SK-N-SH (cell line): Measurements from ENCODE around the gene PIR. TPM values are rescaled to one million over a fixed set of nuclear protein-coding genes. Genes with fewer than 3 reads are reported as not detected.

Source experiments
- CTCF ChIA-PET: fragments of 300-600, 350-600 bp; formaldehyde crosslinking; extraction: SDS; loops from one replicate; lab custom pipeline; 2021; lab: Yijun Ruan, JAX
- POLR2A ChIA-PET: fragments of 350-600 bp; sonication (Branson Sonifier 250); formaldehyde crosslinking; extraction: SDS; loops from one replicate; lab custom pipeline; 2020; ENCODE audit warnings: antibody characterized with exemption, inconsistent platforms; lab: Yijun Ruan, JAX
- DNase-seq: peaks from one replicate; pipeline ENCODE4 v3.0.0; 2012
- H2AFZ ChIP-seq: fragments of 200-600 bp; sonication (generic); 2 replicates; pipeline ENCODE4 v1.8.1; 2016; ENCODE audit warnings: antibody characterized with exemption, mild to moderate bottlenecking, low read depth
- H3F3A ChIP-seq: fragments of 200-600 bp; sonication (generic); replicated peaks from 2 replicates; pipeline ENCODE3; 2016; ENCODE audit warnings: antibody characterized with exemption, mild to moderate bottlenecking; ENCODE audit not compliant: insufficient read depth
- H3K27ac ChIP-seq, 2 experiments: fragments of 200-500 bp in 1 of 2; fragments of 200-600 bp in 1 of 2; sonication (Bioruptor generic) in 1 of 2; sonication (generic), shearing (Covaris generic) in 1 of 2; 2 replicates each; pipeline versions ENCODE4 v1.5.1 to v1.6.1; 2014 to 2016; ENCODE audit warnings: low read depth in 2 of 2, inconsistent platforms in 1 of 2, low read length in 1 of 2, mild to moderate bottlenecking in 1 of 2, mixed read lengths in 1 of 2
- H3K27me3 ChIP-seq: fragments of 200-600 bp; sonication (generic), shearing (Covaris generic); 2 replicates; pipeline ENCODE4 v1.6.1; 2016; ENCODE audit warnings: mixed run types; ENCODE audit not compliant: insufficient read depth
- H3K36me3 ChIP-seq, 2 experiments: fragments of 200-500 bp in 1 of 2; fragments of 200-600 bp in 1 of 2; sonication (Bioruptor generic) in 1 of 2; sonication (generic) in 1 of 2; replicated peaks in 1 of 2; 2 replicates each; pipeline versions ENCODE3 to v1.5.1; 2014 to 2016; ENCODE audit warnings: low read length in 1 of 2, mild to moderate bottlenecking in 1 of 2; ENCODE audit not compliant: insufficient read depth in 2 of 2, control insufficient read depth in 1 of 2
- H3K4me1 ChIP-seq, 2 experiments: fragments of 200-500 bp in 1 of 2; fragments of 200-600 bp in 1 of 2; sonication (Bioruptor generic) in 1 of 2; sonication (generic), shearing (Covaris generic) in 1 of 2; 2 replicates each; pipeline versions ENCODE4 v1.5.1 to v1.6.1; 2014 to 2016; ENCODE audit warnings: low read depth in 1 of 2, low read length in 1 of 2, mixed run types in 1 of 2; ENCODE audit not compliant: insufficient read depth in 2 of 2, control insufficient read depth in 1 of 2
- H3K4me2 ChIP-seq: fragments of 200-600 bp; sonication (generic), shearing (Covaris generic); 2 replicates; pipeline ENCODE4 v1.6.1; 2017; ENCODE audit warnings: mixed run types
- H3K4me3 ChIP-seq, 2 experiments: fragments of 200-500 bp in 1 of 2; fragments of 200-600 bp in 1 of 2; sonication (Bioruptor generic) in 1 of 2; sonication (generic), shearing (Covaris generic) in 1 of 2; 2 replicates each; pipeline versions ENCODE4 v1.5.1 to v1.8.1; 2014 to 2016; ENCODE audit warnings: low read depth in 2 of 2, inconsistent platforms in 1 of 2, low read length in 1 of 2, mild to moderate bottlenecking in 1 of 2, mixed read lengths in 1 of 2, moderate library complexity in 1 of 2
- H3K79me2 ChIP-seq: fragments of 200-600 bp; sonication (generic); 2 replicates; pipeline ENCODE4 v1.8.1; 2017; ENCODE audit warnings: mild to moderate bottlenecking; ENCODE audit not compliant: insufficient read depth
- H3K9ac ChIP-seq: fragments of 200-600 bp; sonication (generic); 2 replicates; pipeline ENCODE4 v1.6.1; 2017; ENCODE audit warnings: mixed run types
- H3K9me2 ChIP-seq: fragments of 200-600 bp; sonication (generic); 2 replicates; pipeline ENCODE4 v1.6.1; 2017; ENCODE audit warnings: mixed run types
- H3K9me3 ChIP-seq: fragments of 200-600 bp; sonication (generic); 2 replicates; pipeline ENCODE4 v1.6.1; 2017; ENCODE audit warnings: mixed run types, mild to moderate bottlenecking, moderate library complexity
- H4K20me1 ChIP-seq: fragments of 200-600 bp; sonication (generic); 2 replicates; pipeline ENCODE4 v1.6.1; 2017; ENCODE audit warnings: mild to moderate bottlenecking, mixed run types; ENCODE audit not compliant: insufficient read depth
- ELF1 ChIP-seq: IDR thresholded peaks from 2 replicates; pipeline ENCODE4 v1.4.0; 2012
- EZH2phosphoT487 ChIP-seq: fragments of 200-600 bp; sonication (generic); IDR thresholded peaks from 2 replicates; pipeline ENCODE4 v1.6.1; 2017; ENCODE audit warnings: low read depth, mixed run types, mild to moderate bottlenecking, antibody characterized with exemption, moderate library complexity, borderline replicate concordance
- FOXJ3 ChIP-seq: sonication (generic); formaldehyde crosslinking; IDR thresholded peaks from 2 replicates; pipeline ENCODE4 v1.5.1; 2020; ENCODE audit warnings: mild to moderate bottlenecking, missing genetic modification reagents
- GATA2 ChIP-seq: sonication (generic); formaldehyde crosslinking; IDR thresholded peaks from 2 replicates; pipeline ENCODE4 v1.5.0; 2020; ENCODE audit warnings: mild to moderate bottlenecking, missing genetic modification reagents
- JUND ChIP-seq: IDR thresholded peaks from 2 replicates; pipeline ENCODE4 v1.4.0; 2012
- NFIC ChIP-seq: IDR thresholded peaks from 2 replicates; pipeline ENCODE4 v1.4.0; 2012; ENCODE audit warnings: borderline replicate concordance
- PBX3 ChIP-seq: IDR thresholded peaks from 2 replicates; pipeline ENCODE4; 2012
- RFX5 ChIP-seq: IDR thresholded peaks from 2 replicates; pipeline ENCODE4 v1.6.1; 2012; ENCODE audit warnings: mild to moderate bottlenecking, improper control_type of control experiment, low read length
- RXRA ChIP-seq: IDR thresholded peaks from 2 replicates; pipeline ENCODE4 v1.4.0; 2012; ENCODE audit warnings: low read depth, mild to moderate bottlenecking, borderline replicate concordance
- TAF1 ChIP-seq: IDR thresholded peaks from 2 replicates; pipeline ENCODE4 v1.6.1; 2012; ENCODE audit warnings: low read depth, mild to moderate bottlenecking, low read length, moderate library complexity, borderline replicate concordance
- TEAD4 ChIP-seq: IDR thresholded peaks from 2 replicates; pipeline ENCODE4 v1.4.0; 2012; ENCODE audit warnings: mild to moderate bottlenecking, borderline replicate concordance; ENCODE audit not compliant: insufficient read depth
- WGBS: methylation state at CpG from one replicate; pipeline ENCODE4 v1.1.6; 2017; ENCODE audit warnings: low lambda C conversion rate; 5-methylcytosine and 5-hydroxymethylcytosine counted together
- polyA plus RNA-seq, 3 experiments: library from polyadenylated mRNA; depleted of rRNA; stranded (reverse); fragments of >200 nt; gene quantifications; 2 replicates each; pipeline ENCODE4 v1.2.3, GENCODE V29; 2012
- TF ChIP-seq, protein P1 (sequence below): IDR thresholded peaks from 2 replicates; pipeline ENCODE4 v1.4.0; 2012; ENCODE audit warnings: low read depth, borderline replicate concordance
- TF ChIP-seq, protein P2 (sequence below): fragments of 200-600 bp; sonication (generic); IDR thresholded peaks from 2 replicates; pipeline ENCODE4 v1.6.1; 2017; ENCODE audit warnings: antibody characterized with exemption, mild to moderate bottlenecking, moderate library complexity
- TF ChIP-seq, protein P3 (sequence below): IDR thresholded peaks from 2 replicates; pipeline ENCODE4 v1.6.1; 2012; ENCODE audit warnings: mild to moderate bottlenecking, low read depth, low read length, moderate library complexity
- TF ChIP-seq, protein P4 (sequence below): IDR thresholded peaks from 2 replicates; pipeline ENCODE4 v1.4.0; 2012; ENCODE audit warnings: low read depth, borderline replicate concordance

The PIR gene
- polyA plus RNA-seq, 1 of the 3 experiments (the other 2 are of a cell fraction), result 12.3 TPM

GRCh38 chrX:15495801-15496200 lies 2.7 kb upstream of the PIR start:
- Histone ChIP-seq H3K27me3 (peaks cover 19% of the 10 kb centered on the region; the same call in 1 of the 2 replicates), H2AFZ (no peak overlapping the region), H3K9ac (no peak overlapping the region), H3K9me2 (no peaks in the 10 kb centered on the region), H3K4me1 (no peaks in the 10 kb centered on the region; a peak in 1 of 4 replicates), H3K79me2 (no peaks in the 10 kb centered on the region), H3K4me2 (no peak overlapping the region), H3K4me3 (no peak overlapping the region), H3K36me3 (no peaks in the 10 kb centered on the region), H3K27ac (no peak overlapping the region), H4K20me1 (no peaks in the 10 kb centered on the region), H3F3A (no peaks in the 10 kb centered on the region), H3K9me3 (no peaks in the 10 kb centered on the region)
- DNase-seq, result no peak
- CTCF ChIA-PET, result interaction anchor here (0.7 to 1.3 kb wide), 3 partner anchors 32 to 1199 kb away, joined by 3 read pairs; no protein-coding TSS in a partner anchor
- WGBS, result 64% methylated on average over 4 of the region's 4 CpGs
- POLR2A ChIA-PET, result no interaction called here
- TF ChIP-seq PBX3, result no peak
- TF ChIP-seq RFX5, result no peak
- TF ChIP-seq, protein P1, sequence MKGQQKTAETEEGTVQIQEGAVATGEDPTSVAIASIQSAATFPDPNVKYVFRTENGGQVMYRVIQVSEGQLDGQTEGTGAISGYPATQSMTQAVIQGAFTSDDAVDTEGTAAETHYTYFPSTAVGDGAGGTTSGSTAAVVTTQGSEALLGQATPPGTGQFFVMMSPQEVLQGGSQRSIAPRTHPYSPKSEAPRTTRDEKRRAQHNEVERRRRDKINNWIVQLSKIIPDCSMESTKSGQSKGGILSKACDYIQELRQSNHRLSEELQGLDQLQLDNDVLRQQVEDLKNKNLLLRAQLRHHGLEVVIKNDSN, result no peak
- TF ChIP-seq ELF1, result no peak
- no peak for TF ChIP-seq FOXJ3 (CRISPR knock-in tag)
- TF ChIP-seq JUND, result no peak
- no peak for TF ChIP-seq TEAD4
- TF ChIP-seq, protein P2, sequence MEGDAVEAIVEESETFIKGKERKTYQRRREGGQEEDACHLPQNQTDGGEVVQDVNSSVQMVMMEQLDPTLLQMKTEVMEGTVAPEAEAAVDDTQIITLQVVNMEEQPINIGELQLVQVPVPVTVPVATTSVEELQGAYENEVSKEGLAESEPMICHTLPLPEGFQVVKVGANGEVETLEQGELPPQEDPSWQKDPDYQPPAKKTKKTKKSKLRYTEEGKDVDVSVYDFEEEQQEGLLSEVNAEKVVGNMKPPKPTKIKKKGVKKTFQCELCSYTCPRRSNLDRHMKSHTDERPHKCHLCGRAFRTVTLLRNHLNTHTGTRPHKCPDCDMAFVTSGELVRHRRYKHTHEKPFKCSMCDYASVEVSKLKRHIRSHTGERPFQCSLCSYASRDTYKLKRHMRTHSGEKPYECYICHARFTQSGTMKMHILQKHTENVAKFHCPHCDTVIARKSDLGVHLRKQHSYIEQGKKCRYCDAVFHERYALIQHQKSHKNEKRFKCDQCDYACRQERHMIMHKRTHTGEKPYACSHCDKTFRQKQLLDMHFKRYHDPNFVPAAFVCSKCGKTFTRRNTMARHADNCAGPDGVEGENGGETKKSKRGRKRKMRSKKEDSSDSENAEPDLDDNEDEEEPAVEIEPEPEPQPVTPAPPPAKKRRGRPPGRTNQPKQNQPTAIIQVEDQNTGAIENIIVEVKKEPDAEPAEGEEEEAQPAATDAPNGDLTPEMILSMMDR, result no peak
- no peak for TF ChIP-seq RXRA

DNA sequence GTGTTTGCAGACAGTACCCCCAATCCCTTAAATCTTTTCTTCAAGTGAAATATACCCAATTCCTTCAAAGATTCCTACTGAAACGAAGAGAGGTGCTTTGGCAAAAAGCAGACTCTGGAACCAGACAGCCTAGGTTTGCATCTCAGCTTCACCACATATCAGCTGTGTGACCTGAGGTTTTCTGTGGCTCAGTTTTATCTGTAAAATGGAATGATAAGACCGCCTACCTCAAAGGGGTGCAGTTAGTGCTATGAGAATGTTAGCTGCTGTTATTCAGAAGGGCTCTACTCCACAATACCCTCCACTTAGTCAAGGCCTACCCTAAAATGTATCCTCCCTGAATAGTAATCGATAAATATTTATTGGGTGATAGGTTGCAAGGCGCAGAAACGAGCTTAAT lies 664 bp downstream of the PIR start:
- WGBS, result 64% methylated on average over 5 of the region's 5 CpGs
- Histone ChIP-seq H2AFZ (peak overlapping the region; percentile 86), H3K4me3 (peak overlapping the region; percentile 63 to 68), H3K79me2 (no peaks in the 10 kb centered on the region), H3K4me1 (no peaks in the 10 kb centered on the region; a peak in 1 of 4 replicates), H3F3A (no peaks in the 10 kb centered on the region), H3K9ac (peak overlapping the region; percentile 55; the same call in 1 of the 2 replicates), H3K9me2 (no peaks in the 10 kb centered on the region), H3K27me3 (no peaks in the 10 kb centered on the region), H3K36me3 (peaks cover 0 to 1% of the 10 kb centered on the region in 2 experiments), H4K20me1 (no peaks in the 10 kb centered on the region), H3K27ac (peak overlapping the region in 1 of 2 experiments; percentile 77; a peak in 1 of 4 replicates), H3K4me2 (peak overlapping the region; percentile 73), H3K9me3 (no peaks in the 10 kb centered on the region)
- DNase-seq, result no peak
- CTCF ChIA-PET, result interaction anchor here (1.4 to 3.5 kb wide), 5 partner anchors 20 to 144 kb away, joined by 4 to 18 read pairs (median 9); no protein-coding TSS in a partner anchor
- POLR2A ChIA-PET, result no interaction called here
- no peak for TF ChIP-seq NFIC
- no peak for TF ChIP-seq EZH2phosphoT487
- TF ChIP-seq GATA2 (CRISPR knock-in tag), result no peak
- TF ChIP-seq, protein P3, sequence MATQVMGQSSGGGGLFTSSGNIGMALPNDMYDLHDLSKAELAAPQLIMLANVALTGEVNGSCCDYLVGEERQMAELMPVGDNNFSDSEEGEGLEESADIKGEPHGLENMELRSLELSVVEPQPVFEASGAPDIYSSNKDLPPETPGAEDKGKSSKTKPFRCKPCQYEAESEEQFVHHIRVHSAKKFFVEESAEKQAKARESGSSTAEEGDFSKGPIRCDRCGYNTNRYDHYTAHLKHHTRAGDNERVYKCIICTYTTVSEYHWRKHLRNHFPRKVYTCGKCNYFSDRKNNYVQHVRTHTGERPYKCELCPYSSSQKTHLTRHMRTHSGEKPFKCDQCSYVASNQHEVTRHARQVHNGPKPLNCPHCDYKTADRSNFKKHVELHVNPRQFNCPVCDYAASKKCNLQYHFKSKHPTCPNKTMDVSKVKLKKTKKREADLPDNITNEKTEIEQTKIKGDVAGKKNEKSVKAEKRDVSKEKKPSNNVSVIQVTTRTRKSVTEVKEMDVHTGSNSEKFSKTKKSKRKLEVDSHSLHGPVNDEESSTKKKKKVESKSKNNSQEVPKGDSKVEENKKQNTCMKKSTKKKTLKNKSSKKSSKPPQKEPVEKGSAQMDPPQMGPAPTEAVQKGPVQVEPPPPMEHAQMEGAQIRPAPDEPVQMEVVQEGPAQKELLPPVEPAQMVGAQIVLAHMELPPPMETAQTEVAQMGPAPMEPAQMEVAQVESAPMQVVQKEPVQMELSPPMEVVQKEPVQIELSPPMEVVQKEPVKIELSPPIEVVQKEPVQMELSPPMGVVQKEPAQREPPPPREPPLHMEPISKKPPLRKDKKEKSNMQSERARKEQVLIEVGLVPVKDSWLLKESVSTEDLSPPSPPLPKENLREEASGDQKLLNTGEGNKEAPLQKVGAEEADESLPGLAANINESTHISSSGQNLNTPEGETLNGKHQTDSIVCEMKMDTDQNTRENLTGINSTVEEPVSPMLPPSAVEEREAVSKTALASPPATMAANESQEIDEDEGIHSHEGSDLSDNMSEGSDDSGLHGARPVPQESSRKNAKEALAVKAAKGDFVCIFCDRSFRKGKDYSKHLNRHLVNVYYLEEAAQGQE, result no peak
- TF ChIP-seq, protein P4, sequence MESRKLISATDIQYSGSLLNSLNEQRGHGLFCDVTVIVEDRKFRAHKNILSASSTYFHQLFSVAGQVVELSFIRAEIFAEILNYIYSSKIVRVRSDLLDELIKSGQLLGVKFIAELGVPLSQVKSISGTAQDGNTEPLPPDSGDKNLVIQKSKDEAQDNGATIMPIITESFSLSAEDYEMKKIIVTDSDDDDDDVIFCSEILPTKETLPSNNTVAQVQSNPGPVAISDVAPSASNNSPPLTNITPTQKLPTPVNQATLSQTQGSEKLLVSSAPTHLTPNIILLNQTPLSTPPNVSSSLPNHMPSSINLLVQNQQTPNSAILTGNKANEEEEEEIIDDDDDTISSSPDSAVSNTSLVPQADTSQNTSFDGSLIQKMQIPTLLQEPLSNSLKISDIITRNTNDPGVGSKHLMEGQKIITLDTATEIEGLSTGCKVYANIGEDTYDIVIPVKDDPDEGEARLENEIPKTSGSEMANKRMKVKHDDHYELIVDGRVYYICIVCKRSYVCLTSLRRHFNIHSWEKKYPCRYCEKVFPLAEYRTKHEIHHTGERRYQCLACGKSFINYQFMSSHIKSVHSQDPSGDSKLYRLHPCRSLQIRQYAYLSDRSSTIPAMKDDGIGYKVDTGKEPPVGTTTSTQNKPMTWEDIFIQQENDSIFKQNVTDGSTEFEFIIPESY, result no peak
- no peak for TF ChIP-seq PBX3
- TF ChIP-seq TAF1, result no peak
